Measurements from ENCODE around the gene SELENOO. TPM values are rescaled to one million over a fixed set of nuclear protein-coding genes. Genes with fewer than 3 reads are reported as not detected.

Gene SELENOO
- total and polyA plus RNA-seq, 2 of the 13 experiments (the other 11 are each of a cell fraction or from before 2014, with no cell fraction given): 14.4 to 19.0 TPM

DNA sequence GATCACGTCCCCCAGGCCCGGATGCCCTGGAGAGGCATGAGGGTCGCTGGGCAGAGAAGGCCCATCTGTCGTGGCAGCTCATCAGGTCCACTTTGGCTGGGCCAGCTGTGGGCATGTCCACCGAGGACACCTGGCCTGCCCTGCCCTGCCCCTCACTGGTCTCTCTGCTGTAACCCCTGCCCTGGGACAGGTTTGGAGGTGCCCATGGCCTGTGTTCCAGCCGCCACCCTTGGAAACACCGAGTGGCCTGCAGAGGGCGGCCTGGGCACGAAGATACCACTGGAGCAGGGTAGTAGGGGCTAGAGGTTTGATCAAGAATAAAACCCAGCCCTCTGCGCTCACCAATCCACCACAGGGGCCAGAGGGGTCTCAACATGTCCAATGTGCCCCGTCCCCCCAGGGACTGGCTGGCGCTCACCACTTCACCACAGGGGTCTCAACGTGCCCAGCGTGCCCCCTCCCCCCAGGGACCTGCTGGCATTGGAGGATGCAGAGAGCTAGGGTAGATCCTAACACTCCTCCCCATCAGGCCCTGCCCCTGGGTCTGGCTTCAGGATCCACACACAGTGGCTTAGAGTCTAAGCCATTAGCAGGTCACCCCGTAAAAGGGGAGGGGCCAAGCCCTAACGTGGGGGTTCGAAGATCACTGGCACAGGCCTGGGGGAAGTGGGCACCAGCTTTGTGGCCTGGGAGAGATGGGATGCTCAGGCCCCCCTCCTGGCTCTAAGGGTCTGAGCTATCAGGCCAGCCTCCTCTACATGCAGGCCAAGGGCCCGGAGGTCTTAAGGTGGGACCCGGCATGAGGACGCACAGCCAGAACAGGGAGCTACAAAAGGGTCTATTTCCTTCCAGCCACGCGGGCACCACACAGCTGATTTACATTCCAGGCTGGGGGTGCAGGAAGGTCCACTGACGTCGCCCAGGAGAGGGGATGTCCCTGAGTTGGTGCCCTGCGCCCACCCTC, 51.6 kb downstream of the SELENOO start (continued):
- TF ChIP-seq RFX5 (IDR thresholded peaks at IDR 0.05; ENCODE audit: low read depth, low read length) (no peak), REXO4 (CRISPR knock-in tag; IDR thresholded peaks at IDR 0.05; ENCODE audit: borderline replicate concordance) (no peak), SMARCE1 (IDR thresholded peaks at IDR 0.05; ENCODE audit: borderline replicate concordance) (no peak), KDM4B (CRISPR knock-in tag; IDR thresholded peaks at IDR 0.05) (no peak), ZBTB4 (CRISPR knock-in tag; IDR thresholded peaks at IDR 0.05; ENCODE audit: borderline replicate concordance) (no peak), SMAD3 (CRISPR knock-in tag; IDR thresholded peaks at IDR 0.05) (no peak), BRD4 (CRISPR knock-in tag; IDR thresholded peaks at IDR 0.05) (0 out of 2 replicates have a peak, but pooled peaks have one; percentile 29), E2F1 (CRISPR knock-in tag; IDR thresholded peaks at IDR 0.05) (no peak), RFX1 (IDR thresholded peaks at IDR 0.05) (no peak), NR3C1 (CRISPR knock-in tag; IDR thresholded peaks at IDR 0.05) (no peak), FOXA3 (CRISPR knock-in tag; IDR thresholded peaks at IDR 0.05) (no peak), ZNF296 (CRISPR knock-in tag; conservative IDR thresholded peaks at IDR 0.05) (no peak), CEBPG (CRISPR knock-in tag; IDR thresholded peaks at IDR 0.05) (no peak), TAF1 (CRISPR knock-in tag; IDR thresholded peaks at IDR 0.05) (no peak), ATF3 (CRISPR knock-in tag; IDR thresholded peaks at IDR 0.05) (no peak), ZNF335 (CRISPR knock-in tag; IDR thresholded peaks at IDR 0.05) (no peak), FOXK2 (IDR thresholded peaks at IDR 0.05) (no peak)
- TF ChIP-seq, protein P1, sequence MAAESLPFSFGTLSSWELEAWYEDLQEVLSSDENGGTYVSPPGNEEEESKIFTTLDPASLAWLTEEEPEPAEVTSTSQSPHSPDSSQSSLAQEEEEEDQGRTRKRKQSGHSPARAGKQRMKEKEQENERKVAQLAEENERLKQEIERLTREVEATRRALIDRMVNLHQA (CRISPR knock-in tag; IDR thresholded peaks at IDR 0.05): no peak
- TF ChIP-seq, protein P2, sequence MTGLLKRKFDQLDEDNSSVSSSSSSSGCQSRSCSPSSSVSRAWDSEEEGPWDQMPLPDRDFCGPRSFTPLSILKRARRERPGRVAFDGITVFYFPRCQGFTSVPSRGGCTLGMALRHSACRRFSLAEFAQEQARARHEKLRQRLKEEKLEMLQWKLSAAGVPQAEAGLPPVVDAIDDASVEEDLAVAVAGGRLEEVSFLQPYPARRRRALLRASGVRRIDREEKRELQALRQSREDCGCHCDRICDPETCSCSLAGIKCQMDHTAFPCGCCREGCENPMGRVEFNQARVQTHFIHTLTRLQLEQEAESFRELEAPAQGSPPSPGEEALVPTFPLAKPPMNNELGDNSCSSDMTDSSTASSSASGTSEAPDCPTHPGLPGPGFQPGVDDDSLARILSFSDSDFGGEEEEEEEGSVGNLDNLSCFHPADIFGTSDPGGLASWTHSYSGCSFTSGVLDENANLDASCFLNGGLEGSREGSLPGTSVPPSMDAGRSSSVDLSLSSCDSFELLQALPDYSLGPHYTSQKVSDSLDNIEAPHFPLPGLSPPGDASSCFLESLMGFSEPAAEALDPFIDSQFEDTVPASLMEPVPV (CRISPR knock-in tag; IDR thresholded peaks at IDR 0.05): no peak
- TF ChIP-seq, protein P3, sequence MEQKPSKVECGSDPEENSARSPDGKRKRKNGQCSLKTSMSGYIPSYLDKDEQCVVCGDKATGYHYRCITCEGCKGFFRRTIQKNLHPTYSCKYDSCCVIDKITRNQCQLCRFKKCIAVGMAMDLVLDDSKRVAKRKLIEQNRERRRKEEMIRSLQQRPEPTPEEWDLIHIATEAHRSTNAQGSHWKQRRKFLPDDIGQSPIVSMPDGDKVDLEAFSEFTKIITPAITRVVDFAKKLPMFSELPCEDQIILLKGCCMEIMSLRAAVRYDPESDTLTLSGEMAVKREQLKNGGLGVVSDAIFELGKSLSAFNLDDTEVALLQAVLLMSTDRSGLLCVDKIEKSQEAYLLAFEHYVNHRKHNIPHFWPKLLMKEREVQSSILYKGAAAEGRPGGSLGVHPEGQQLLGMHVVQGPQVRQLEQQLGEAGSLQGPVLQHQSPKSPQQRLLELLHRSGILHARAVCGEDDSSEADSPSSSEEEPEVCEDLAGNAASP (CRISPR knock-in tag; IDR thresholded peaks at IDR 0.05; ENCODE audit: borderline replicate concordance): no peak
- TF ChIP-seq, protein P4, sequence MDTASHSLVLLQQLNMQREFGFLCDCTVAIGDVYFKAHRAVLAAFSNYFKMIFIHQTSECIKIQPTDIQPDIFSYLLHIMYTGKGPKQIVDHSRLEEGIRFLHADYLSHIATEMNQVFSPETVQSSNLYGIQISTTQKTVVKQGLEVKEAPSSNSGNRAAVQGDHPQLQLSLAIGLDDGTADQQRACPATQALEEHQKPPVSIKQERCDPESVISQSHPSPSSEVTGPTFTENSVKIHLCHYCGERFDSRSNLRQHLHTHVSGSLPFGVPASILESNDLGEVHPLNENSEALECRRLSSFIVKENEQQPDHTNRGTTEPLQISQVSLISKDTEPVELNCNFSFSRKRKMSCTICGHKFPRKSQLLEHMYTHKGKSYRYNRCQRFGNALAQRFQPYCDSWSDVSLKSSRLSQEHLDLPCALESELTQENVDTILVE (CRISPR knock-in tag; IDR thresholded peaks at IDR 0.05): no peak

All from HepG2 (cell line).